Measurements from ENCODE around the gene EXT2.

- TF ChIP-seq EZH2phosphoT487 (IDR thresholded peaks at IDR 0.05; ENCODE audit: borderline replicate concordance, low read length) (no peak), CTCF (IDR thresholded peaks at IDR 0.05; ENCODE audit: low read depth, low read length, poor library complexity, severe bottlenecking) (no peak)
Measured at GRCh38 chr11:44205836-44206235, 110.4 kb downstream of the EXT2 start.

Data from DOHH2 (cell line).